ENCODE measurements around the gene SDR42E2. TPM values are rescaled to one million over a fixed set of nuclear protein-coding genes. Genes with fewer than 3 reads are reported as not detected.

Gene SDR42E2
- total and polyA plus RNA-seq, 2 of the 8 experiments (the other 6 are each of a cell fraction or from before 2014, with no cell fraction given) = 0.08 TPM; not detected in 1

DNA sequence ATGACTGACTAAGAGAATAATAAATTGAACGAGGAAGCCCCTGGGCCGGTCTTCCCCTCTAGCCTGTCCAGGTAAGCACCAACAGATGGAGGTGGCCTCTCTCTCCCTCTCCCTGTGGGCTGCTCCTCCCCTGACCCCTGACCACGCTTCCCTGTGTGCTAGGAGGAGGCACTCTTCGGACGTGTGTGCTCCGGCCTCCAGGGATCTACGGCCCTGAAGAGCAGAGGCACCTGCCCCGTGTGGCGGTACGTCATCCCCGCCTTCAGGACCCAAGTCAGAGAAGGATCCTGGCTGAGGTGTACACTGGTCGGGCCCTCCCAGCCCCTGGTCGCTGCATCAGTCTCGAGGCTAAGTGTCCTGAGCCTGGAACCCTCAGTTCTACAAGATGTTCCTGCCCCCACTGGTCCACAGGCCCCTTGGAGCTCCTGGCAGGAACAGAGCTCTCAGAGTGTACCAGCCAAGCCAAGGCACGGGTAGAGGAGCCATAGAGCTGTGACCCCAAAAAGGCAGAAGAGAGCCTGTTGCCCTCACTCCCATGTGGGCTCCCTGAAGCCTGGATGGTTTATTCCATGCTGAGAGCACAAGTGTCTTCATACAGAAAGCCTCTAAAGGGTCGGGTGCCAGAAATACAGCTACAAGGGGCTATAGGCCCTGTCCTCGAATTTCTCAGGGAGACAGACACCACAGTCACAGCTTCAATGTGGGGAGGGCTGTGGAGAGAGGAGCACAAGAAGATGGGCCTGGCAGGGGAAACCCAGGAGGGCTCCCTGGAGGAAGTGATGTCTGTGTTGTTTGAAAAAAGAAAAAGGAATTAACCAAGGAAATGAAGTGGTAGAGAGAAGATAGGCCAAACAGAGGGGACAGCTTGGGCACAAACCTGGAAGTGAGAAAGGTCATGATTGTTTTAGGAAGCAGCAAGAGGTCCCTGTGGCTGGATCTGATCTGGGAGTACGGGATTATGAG lies 15.9 kb downstream of the SDR42E2 start (continued):
- TF ChIP-seq EP300 (IDR thresholded peaks at IDR 0.05; ENCODE audit: borderline replicate concordance in 1 of 2, low read depth in 2 of 2, low read length in 2 of 2) (no peak), ZNF274 (IDR thresholded peaks at IDR 0.05; ENCODE audit: borderline replicate concordance, extremely low read depth, low read length) (no peak), CREB1 (IDR thresholded peaks at IDR 0.05) (no peak), MAFK (IDR thresholded peaks at IDR 0.05; ENCODE audit: low read depth, low read length) (no peak)
- TF ChIP-seq, protein P1, sequence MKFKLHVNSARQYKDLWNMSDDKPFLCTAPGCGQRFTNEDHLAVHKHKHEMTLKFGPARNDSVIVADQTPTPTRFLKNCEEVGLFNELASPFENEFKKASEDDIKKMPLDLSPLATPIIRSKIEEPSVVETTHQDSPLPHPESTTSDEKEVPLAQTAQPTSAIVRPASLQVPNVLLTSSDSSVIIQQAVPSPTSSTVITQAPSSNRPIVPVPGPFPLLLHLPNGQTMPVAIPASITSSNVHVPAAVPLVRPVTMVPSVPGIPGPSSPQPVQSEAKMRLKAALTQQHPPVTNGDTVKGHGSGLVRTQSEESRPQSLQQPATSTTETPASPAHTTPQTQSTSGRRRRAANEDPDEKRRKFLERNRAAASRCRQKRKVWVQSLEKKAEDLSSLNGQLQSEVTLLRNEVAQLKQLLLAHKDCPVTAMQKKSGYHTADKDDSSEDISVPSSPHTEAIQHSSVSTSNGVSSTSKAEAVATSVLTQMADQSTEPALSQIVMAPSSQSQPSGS (IDR thresholded peaks at IDR 0.05; ENCODE audit: low read length) = no peak
